Measurements from ENCODE around the gene HOTAIR. TPM values are rescaled to one million over a fixed set of nuclear protein-coding genes. Genes with fewer than 3 reads are reported as not detected.

Gene HOTAIR
- total and polyA plus RNA-seq, 8 donors, result not detected

DNA sequence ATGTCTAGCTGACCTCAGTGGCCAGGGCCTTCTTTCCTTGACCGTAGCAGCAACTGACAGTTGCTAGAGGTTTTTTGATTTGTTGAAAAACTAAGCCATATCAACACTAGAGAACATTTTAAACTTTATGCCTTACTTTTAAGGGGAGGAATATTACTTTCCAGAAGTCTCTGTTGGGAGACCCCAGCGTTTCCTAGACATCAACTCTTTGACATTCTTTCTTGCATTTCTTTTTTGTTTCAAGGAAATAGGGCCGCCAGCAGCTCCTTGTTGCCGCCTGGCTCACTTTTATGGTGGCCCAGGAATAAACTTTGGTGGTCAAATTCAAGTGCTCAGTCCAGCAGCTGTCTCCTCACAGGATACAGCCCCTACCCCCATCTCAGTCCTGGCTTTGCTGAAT is 4.3 kb downstream of the HOTAIR start:
- Histone ChIP-seq H3K9me3 (peaks cover 0 to 15% (median 0%) of the 10 kb centered on the region in 4 donors), H3K4me3 (no peak overlapping the region), H3K27ac (no peak overlapping the region), H3K27me3 (peaks cover 66 to 100% (median 100%) of the 10 kb centered on the region in 3 donors), H3K4me1 (peaks cover 30 to 41% (median 38%) of the 10 kb centered on the region in 4 donors), H3K36me3 (no peaks in the 10 kb centered on the region)
- intact Hi-C loops (cut with DNase I; ENCODE audit: low total_unique reads), result no loop called here
- no peak for DNase-seq
- 13 to 38% (median 19%) methylated on average over 4 of the region's 4 CpGs for WGBS, 5 donors
- no peak for TF ChIP-seq EP300 (IDR thresholded peaks at IDR 0.05)
- TF ChIP-seq, protein P1, sequence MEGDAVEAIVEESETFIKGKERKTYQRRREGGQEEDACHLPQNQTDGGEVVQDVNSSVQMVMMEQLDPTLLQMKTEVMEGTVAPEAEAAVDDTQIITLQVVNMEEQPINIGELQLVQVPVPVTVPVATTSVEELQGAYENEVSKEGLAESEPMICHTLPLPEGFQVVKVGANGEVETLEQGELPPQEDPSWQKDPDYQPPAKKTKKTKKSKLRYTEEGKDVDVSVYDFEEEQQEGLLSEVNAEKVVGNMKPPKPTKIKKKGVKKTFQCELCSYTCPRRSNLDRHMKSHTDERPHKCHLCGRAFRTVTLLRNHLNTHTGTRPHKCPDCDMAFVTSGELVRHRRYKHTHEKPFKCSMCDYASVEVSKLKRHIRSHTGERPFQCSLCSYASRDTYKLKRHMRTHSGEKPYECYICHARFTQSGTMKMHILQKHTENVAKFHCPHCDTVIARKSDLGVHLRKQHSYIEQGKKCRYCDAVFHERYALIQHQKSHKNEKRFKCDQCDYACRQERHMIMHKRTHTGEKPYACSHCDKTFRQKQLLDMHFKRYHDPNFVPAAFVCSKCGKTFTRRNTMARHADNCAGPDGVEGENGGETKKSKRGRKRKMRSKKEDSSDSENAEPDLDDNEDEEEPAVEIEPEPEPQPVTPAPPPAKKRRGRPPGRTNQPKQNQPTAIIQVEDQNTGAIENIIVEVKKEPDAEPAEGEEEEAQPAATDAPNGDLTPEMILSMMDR (IDR thresholded peaks at IDR 0.05), result no peak
- TF ChIP-seq POLR2A (IDR thresholded peaks at IDR 0.05), result no peak
- TF ChIP-seq POLR2AphosphoS5 (IDR thresholded peaks at IDR 0.05), result no peak

DNA sequence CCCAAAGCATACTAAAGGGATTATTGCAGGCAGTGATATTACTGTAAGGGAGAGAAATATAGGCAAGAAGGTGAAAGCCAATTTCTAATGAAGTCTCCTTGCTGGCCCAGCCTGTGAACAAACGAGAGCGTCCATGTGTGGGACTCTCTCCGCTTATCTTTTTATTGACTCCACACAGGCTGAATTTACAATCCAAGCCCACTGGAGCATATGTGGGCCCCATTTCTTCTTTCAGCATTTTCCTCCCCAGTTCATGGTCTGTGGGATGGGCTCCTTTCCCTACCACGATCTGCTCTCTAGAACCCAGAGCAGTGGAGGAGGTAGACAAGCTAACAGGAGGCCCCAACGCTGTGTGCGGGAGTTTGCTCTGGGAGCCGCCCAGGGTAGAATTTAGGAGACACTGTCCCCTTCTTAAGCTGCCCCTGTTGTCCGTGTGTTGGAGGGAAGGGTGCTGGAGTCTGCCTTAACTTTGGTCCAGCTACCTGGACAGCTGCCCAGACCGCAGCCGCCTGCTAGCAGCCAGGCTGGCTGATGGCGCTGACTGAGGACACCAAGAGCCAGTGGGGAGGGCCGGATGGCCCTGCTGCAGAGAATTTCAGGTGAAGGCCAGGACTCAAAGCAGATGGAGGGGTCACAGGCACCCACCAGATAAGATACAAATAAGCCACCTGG is 5.0 kb downstream of the HOTAIR start:
- intact Hi-C loops (cut with DNase I; ENCODE audit: low total_unique reads), result no loop called here
- 13 to 19% (median 16%) methylated on average over 12 of the region's 12 CpGs for WGBS, 5 donors
- H3K4me1 ChIP-seq, result peaks cover 22 to 41% (median 31%) of the 10 kb centered on the region in 4 donors
- TF ChIP-seq POLR2A (IDR thresholded peaks at IDR 0.05) (no peak), POLR2AphosphoS5 (IDR thresholded peaks at IDR 0.05) (no peak), EP300 (IDR thresholded peaks at IDR 0.05) (no peak)
- TF ChIP-seq, protein P1 (IDR thresholded peaks at IDR 0.05), result no peak
- peaks cover 67 to 100% (median 100%) of the 10 kb centered on the region in 3 donors for H3K27me3 ChIP-seq
- no peak for DNase-seq
- no peak overlapping the region for H3K4me3 ChIP-seq
- no peaks in the 10 kb centered on the region for H3K36me3 ChIP-seq
- H3K27ac ChIP-seq, result no peak overlapping the region
- peaks cover 0 to 15% (median 0%) of the 10 kb centered on the region in 4 donors for H3K9me3 ChIP-seq

GRCh38 chr12:53968214-53969127 is 6.3 kb downstream of the HOTAIR start:
- Histone ChIP-seq H3K4me1 (peaks cover 10 to 38% (median 25%) of the 10 kb centered on the region in 4 donors), H3K27ac (no peak overlapping the region), H3K36me3 (no peaks in the 10 kb centered on the region), H3K4me3 (no peak overlapping the region), H3K27me3 (peaks cover 65 to 100% (median 100%) of the 10 kb centered on the region in 3 donors), H3K9me3 (peaks cover 0 to 13% (median 0%) of the 10 kb centered on the region in 4 donors)
- 13 to 29% (median 17%) methylated on average over 21 to 24 of the region's 24 CpGs for WGBS, 5 donors
- DNase-seq, result no peak
- intact Hi-C loops (cut with DNase I; ENCODE audit: low total_unique reads), result no loop called here
- TF ChIP-seq, protein P1 (IDR thresholded peaks at IDR 0.05), result no peak
- TF ChIP-seq EP300 (IDR thresholded peaks at IDR 0.05) (no peak), POLR2A (IDR thresholded peaks at IDR 0.05) (no peak), POLR2AphosphoS5 (IDR thresholded peaks at IDR 0.05) (no peak)

DNA sequence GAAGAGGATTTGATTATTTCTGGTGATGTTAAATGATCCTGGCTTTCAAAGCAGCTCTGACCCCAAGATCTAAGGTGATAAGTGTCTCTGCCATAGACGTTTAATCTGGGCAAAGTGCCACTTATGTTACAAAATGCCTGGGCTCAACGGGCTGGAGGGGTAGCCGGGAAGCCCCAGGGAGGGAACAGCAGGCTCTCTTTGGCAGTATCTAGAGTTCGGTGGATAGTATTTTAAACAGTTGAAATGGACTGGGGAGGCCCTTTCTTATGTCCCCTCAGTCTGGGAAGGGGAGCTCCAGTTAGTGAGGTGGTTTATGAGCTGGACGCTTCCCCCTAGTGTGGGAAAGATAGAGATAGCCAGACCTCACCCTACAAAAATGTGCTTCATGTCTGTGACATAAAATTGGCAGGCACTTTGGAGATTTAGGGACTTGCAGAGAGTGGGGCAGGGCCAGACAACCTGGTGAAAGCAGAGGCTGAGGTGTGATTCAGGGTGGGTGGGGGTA is 7.3 kb downstream of the HOTAIR start:
- intact Hi-C loops (cut with DNase I; ENCODE audit: low total_unique reads), result no loop called here
- H3K27me3 ChIP-seq, result peaks cover 67 to 100% (median 100%) of the 10 kb centered on the region in 3 donors
- H3K27ac ChIP-seq, result no peak overlapping the region
- TF ChIP-seq POLR2AphosphoS5 (IDR thresholded peaks at IDR 0.05) (no peak), EP300 (IDR thresholded peaks at IDR 0.05) (no peak), POLR2A (IDR thresholded peaks at IDR 0.05) (no peak)
- TF ChIP-seq, protein P1 (IDR thresholded peaks at IDR 0.05), result no peak
- 6 to 15% (median 7%) methylated on average over 5 of the region's 5 CpGs for WGBS, 5 donors
- no peak overlapping the region for H3K4me3 ChIP-seq
- H3K4me1 ChIP-seq, result peaks cover 8 to 34% (median 21%) of the 10 kb centered on the region in 4 donors
- DNase-seq, result no peak
- peaks cover 0 to 5% (median 0%) of the 10 kb centered on the region in 4 donors for H3K9me3 ChIP-seq
- H3K36me3 ChIP-seq, result no peaks in the 10 kb centered on the region

All from stomach (tissue), 9 donors.